SU-DHL-6 (cell line): ENCODE results near the gene AKAP8.

ENCODE experiments used
- H2AFZ ChIP-seq: fragments of 200-600 bp; sonication (generic); 2 replicates; pipeline ENCODE4 v1.6.1; 2014; ENCODE audit warnings: low read depth, mild to moderate bottlenecking, moderate library complexity, mixed read lengths, antibody characterized with exemption, low read length; ENCODE audit not compliant: severe bottlenecking
- H3F3A ChIP-seq: fragments of 200-600 bp; shearing (Covaris generic); 2 replicates; pipeline ENCODE4 v1.6.0; 2016; ENCODE audit warnings: antibody characterized with exemption, mild to moderate bottlenecking; ENCODE audit not compliant: insufficient read depth
- H3K27ac ChIP-seq: fragments of 200-600 bp; sonication (generic); 2 replicates; pipeline ENCODE4 v1.5.1; 2016; ENCODE audit warnings: low read depth, mild to moderate bottlenecking, low read length, moderate library complexity, mixed read lengths
- H3K27me3 ChIP-seq: fragments of 200-600 bp; sonication (generic), shearing (Covaris generic); 2 replicates; pipeline ENCODE4 v1.6.0; 2014; ENCODE audit warnings: mild to moderate bottlenecking, low read length
- H3K36me3 ChIP-seq: fragments of 200-600 bp; sonication (generic); 2 replicates; pipeline ENCODE4 v1.6.1; 2014; ENCODE audit warnings: mild to moderate bottlenecking, low read length, mixed read lengths
- H3K4me2 ChIP-seq: fragments of 300-600, 200-600 bp; shearing (Covaris generic), sonication (generic); 2 replicates; pipeline ENCODE4 v1.6.0; 2014; ENCODE audit warnings: low read length, low read depth, mild to moderate bottlenecking; ENCODE audit not compliant: poor library complexity, severe bottlenecking
- H3K4me3 ChIP-seq: fragments of 200-600 bp; sonication (generic); 2 replicates; pipeline ENCODE4 v1.5.1; 2014; ENCODE audit warnings: antibody characterized with exemption, low read length, mild to moderate bottlenecking, mixed read lengths; ENCODE audit not compliant: insufficient read depth, poor library complexity, severe bottlenecking
- H3K79me2 ChIP-seq: fragments of 200-600 bp; sonication (generic); 2 replicates; pipeline ENCODE4 v1.6.1; 2014; ENCODE audit warnings: mild to moderate bottlenecking, low read length, moderate library complexity; ENCODE audit not compliant: insufficient read depth
- H3K9ac ChIP-seq: fragments of 200-600 bp; sonication (generic); 2 replicates; pipeline ENCODE4 v1.7.0; 2014; ENCODE audit warnings: mild to moderate bottlenecking, low read length
- H3K9me2 ChIP-seq: fragments of 200-600 bp; sonication (generic); replicated peaks from 2 replicates; pipeline ENCODE4 v1.6.1; 2014; ENCODE audit warnings: low read length; ENCODE audit not compliant: insufficient read depth
- H3K9me3 ChIP-seq: fragments of 200-600 bp; sonication (generic); 2 replicates; pipeline ENCODE4 v1.6.1; 2014; ENCODE audit warnings: low read length, mixed read lengths; ENCODE audit not compliant: insufficient read depth
- H4K20me1 ChIP-seq: fragments of 200-600 bp; sonication (generic); 2 replicates; pipeline ENCODE4 v1.6.1; 2014; ENCODE audit warnings: low read depth, mild to moderate bottlenecking, antibody characterized with exemption, low read length, moderate library complexity, mixed read lengths
- CTCF ChIP-seq: fragments of 200-600 bp; sonication (generic); IDR thresholded peaks from one replicate; pipeline ENCODE4 v1.5.1; 2017; ENCODE audit warnings: antibody characterized with exemption, mild to moderate bottlenecking, low read length, moderate library complexity; ENCODE audit not compliant: insufficient read depth, poor library complexity, severe bottlenecking
- EZH2phosphoT487 ChIP-seq: fragments of 200-600 bp; sonication (generic), shearing (Covaris generic); conservative IDR thresholded peaks from 2 replicates; pipeline ENCODE4 v1.6.1; 2018; ENCODE audit warnings: mild to moderate bottlenecking, antibody characterized with exemption, low read length, moderate library complexity, mixed read lengths

Gene AKAP8

GRCh38 chr19:15358918-15359317, 20.7 kb downstream of the AKAP8 start:
- Histone ChIP-seq H3K36me3 (peaks cover 29% of the 10 kb centered on the region; the same call in 1 of the 2 replicates), H3K9me2 (no peaks in the 10 kb centered on the region), H3K9me3 (no peaks in the 10 kb centered on the region), H3K27me3 (no peaks in the 10 kb centered on the region), H3K4me3 (no peak overlapping the region), H3F3A (peaks cover 7% of the 10 kb centered on the region; the same call in 1 of the 2 replicates), H3K9ac (no peak overlapping the region), H4K20me1 (no peaks in the 10 kb centered on the region), H3K79me2 (no peaks in the 10 kb centered on the region), H2AFZ (no peak overlapping the region), H3K4me2 (no peak overlapping the region), H3K27ac (no peak overlapping the region)
- TF ChIP-seq EZH2phosphoT487, result no peak
- TF ChIP-seq CTCF, result no peak

GRCh38 chr19:15357906-15358305, 21.7 kb downstream of the AKAP8 start:
- Histone ChIP-seq H4K20me1 (no peaks in the 10 kb centered on the region), H3K27me3 (no peaks in the 10 kb centered on the region), H3K27ac (no peak overlapping the region), H3K9me3 (no peaks in the 10 kb centered on the region), H3F3A (peaks cover 8% of the 10 kb centered on the region; the same call in 1 of the 2 replicates), H2AFZ (no peak overlapping the region), H3K79me2 (no peaks in the 10 kb centered on the region), H3K4me3 (no peak overlapping the region), H3K9me2 (no peaks in the 10 kb centered on the region), H3K4me2 (no peak overlapping the region), H3K36me3 (peaks cover 30% of the 10 kb centered on the region; the same call in 1 of the 2 replicates), H3K9ac (no peak overlapping the region)
- TF ChIP-seq EZH2phosphoT487 (no peak), CTCF (no peak)

GRCh38 chr19:15354566-15355296, 24.9 kb downstream of the AKAP8 start:
- Histone ChIP-seq H3K4me2 (no peak overlapping the region), H3K9me3 (no peaks in the 10 kb centered on the region), H3F3A (peaks cover 8% of the 10 kb centered on the region; the same call in 1 of the 2 replicates), H3K9me2 (no peaks in the 10 kb centered on the region), H3K79me2 (no peaks in the 10 kb centered on the region), H3K9ac (no peak overlapping the region), H3K4me3 (no peak overlapping the region), H2AFZ (no peak overlapping the region), H3K27ac (no peak overlapping the region), H3K27me3 (no peaks in the 10 kb centered on the region), H4K20me1 (no peaks in the 10 kb centered on the region), H3K36me3 (peaks cover 26% of the 10 kb centered on the region; the same call in 1 of the 2 replicates)
- TF ChIP-seq CTCF (no peak), EZH2phosphoT487 (no peak)
